OCI-M2 (cell line): ENCODE measurements around the gene HSBP1L1.

Experiments
- DNase-seq: peaks from one replicate; lab custom pipeline; 2025; ENCODE audit not compliant: unreplicated experiment; lab: John Stamatoyannopoulos, UW

The HSBP1L1 gene

GRCh38 chr18:79964330-79965118 is at the start of gene HSBP1L1:
Gene HSBP1L1, plus strand, starts transcription at chr18:79964643. Its CDS starts 93 bp downstream, at chr18:79964736.
- DNase-seq = no peak

- DNase-seq = no peak
Observed at GRCh38 chr18:79915161-79916127, 49.0 kb upstream of the HSBP1L1 start.

DNA sequence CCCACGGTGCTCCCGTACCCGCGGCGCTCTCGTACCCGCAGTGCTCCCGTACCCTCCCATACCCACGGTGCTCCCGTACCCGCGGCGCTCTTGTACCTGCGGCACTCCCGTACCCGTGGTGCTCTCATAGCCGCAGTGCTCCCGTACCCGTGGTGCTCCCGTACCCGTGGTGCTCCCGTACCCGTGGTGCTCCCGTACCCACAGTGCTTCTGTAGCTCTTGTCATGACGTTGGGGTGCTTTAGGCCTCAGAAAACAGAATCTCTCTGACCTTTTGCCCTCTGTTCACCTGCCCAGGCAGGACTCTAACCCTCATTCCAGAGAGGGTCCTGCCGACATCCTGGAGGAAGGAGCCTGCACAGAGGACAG is 48.3 kb upstream of the HSBP1L1 start:
- no peak for DNase-seq

GRCh38 chr18:79916546-79917168 is 47.8 kb upstream of the HSBP1L1 start:
- DNase-seq = no peak

- DNase-seq = no peak
Observed at GRCh38 chr18:79917169-79917852, 47.1 kb upstream of the HSBP1L1 start.

DNA sequence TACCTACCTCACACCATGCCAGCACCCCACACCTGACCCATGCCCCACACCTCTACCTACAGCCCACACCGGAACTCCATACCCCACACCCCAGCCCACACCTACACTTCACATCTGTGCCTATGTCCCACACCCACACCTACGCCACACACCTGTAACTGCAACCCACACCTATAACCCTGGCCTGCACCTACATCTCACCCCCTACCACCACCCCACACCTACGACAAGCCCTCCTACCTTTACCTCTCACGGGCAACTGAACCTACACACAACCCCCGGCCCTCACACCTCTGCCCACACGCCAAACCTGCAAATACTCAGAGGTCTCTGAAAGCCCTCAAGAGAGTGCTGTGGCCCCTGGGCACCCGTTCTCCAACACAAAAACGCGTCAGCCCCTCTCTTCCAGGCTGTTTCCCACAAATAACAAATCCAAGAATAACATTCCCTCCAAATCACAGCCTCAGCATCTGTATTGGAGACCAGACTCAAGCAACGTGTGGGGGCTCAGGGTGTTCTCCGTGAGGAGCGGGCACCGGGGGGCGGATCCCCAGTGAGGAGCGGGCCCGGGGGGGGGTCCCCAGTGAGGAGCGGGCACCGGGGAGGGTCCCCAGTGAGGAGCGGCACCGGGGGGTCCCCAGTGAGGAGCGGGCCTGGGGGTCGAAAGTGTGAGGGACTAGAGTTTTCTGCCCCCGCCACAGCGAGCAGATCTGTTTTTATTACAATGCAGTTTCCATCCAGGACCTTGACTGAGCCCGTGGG is 46.4 kb upstream of the HSBP1L1 start:
- no peak for DNase-seq

DNA sequence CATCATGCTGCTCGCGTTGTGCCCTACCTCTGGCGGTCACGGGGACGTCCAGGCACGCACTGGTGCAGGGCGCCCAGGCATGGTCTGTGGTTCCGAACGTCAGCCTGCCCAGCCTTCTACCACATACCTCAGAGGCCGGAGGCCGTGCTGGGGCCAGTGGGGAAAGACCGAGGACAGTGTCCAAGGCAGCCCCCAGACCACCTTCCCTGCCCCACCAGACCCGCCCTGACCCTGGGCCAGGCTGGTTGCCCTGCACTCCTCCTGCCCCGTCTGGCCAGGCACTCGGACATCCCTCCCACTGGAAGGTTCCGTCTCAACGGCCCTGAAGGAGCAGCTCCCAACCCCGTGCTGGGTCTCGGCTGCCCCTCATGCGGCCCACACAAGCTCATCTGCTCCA is 45.8 kb upstream of the HSBP1L1 start:
- DNase-seq = no peak

- DNase-seq = no peak
Observed at GRCh38 chr18:79919089-79919488, 45.4 kb upstream of the HSBP1L1 start.

DNA sequence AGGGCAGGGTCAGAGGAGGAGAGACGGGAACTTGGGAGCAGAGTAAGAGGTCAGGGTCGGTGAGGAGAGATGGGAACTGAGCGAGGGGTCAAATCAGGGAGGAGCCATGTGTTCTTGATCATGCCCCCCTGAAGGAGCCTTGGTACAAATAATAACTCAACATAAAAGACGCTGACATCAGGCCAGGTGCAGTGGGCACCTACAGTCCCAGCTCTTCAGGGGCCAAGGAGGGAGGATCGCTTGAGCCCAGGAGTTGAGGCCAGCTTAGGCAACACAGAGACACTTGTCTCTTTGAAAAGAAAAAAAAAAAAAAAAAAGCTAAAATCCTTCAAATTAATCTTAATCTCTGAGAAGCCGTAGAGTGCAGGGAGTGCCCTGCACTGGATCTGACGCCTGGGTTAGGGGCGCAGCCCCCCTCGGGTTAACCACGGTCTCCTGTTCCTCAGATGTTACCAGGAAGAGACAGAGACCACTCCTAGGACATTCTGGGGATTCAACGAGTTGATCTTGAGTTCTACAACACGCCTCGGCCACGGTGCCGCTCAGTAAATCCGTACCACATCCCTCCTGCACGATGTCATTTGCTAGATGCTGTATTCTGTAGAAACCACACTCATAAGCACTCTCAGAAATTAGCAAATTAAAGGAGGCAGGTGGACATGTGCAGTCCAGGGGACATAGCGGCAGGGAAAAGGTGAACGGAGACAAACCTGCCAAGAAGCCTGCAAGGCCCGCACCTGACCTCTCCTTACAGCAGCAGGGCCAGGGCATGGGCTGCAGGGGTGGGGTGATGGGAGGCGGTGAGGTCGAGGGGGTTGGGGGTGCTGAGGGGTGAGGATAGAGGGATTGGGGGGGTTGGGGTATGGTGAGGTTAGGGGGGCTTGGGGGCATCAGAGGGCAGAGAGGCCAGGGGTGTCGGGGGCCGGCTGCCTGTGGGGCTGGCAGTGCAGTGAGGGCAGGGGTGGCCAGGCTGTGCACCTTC is 42.2 kb upstream of the HSBP1L1 start:
- DNase-seq = no peak

GRCh38 chr18:79922971-79923411 is 41.5 kb upstream of the HSBP1L1 start:
- no peak for DNase-seq

DNA sequence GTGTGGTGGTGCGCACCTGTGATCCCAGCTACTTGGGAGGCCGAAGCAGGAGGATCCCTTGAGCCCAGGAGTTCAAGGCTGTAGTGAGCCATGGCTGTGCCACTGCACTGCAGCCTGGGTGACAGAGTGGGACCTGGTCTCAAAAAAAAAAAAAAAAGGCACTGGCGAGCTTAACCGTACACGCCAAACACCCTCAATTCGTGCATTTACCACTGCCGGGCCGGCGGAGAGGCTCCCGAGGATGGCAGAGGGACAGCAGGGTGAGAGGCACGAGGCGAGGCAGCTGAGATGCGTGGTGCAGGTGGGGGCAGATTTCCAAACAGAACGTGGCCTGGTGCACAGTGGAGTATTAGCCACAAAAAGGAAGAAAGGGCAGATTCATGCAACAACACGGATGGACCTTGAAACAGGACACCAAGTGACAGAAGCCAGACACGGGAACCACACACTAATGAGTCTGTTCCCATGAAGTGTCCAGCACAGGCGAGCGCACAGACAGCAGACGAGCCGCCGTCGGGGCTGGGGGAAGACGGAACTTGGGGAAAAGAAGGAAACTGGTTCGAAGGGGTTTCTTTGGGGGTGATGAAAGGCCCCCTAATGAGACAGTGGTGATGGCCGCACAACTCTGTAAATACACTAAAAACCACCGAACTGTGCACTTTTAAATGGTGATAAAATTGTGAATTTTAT is 40.4 kb upstream of the HSBP1L1 start:
- DNase-seq = no peak

- no peak for DNase-seq
Observed at GRCh38 chr18:79924814-79925731, 39.4 kb upstream of the HSBP1L1 start.

GRCh38 chr18:79926306-79926705 is 38.1 kb upstream of the HSBP1L1 start:
- DNase-seq = no peak

DNA sequence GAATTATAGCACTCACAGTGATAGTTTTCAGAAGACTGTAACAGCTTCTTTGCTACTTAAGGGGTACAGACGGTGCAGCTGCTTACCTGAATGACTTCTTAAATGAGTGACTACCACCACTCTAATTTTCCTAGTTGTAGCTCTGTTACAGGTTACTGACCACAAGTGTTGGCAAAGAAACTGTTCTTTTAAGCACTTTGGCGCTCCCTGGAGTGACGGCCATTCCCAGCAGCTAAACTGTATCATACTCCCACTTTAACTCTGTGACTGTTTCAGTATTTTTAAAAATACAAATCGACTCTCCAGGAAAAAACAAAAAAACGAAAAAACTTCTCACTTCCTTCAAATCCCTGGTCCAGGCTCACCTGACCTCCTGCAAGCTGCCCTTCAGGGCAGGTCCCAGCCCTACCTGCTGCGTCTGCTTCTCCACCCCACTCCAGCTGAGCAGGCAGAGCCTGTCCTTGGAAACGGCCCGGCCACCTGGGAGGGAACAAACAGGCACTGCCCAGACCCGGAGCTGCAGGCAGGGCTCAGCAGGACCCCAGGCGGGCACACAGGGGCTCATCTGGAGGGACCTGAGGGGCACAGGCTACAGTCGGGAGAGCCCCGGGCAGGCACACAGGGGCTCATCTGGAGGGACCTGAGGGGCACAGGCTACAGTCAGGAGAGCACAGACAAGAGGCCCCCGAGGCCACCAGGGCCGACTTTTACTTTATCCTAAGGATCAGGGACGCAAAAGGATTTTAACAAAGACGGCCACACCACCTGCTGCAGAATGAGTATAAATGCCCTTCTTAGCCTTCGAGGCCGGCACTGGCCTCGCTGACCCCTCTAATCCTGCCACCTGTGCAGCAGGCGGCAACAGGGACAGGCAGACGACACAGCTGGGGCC is 37.5 kb upstream of the HSBP1L1 start:
- no peak for DNase-seq

- no peak for DNase-seq
Observed at GRCh38 chr18:79927607-79928562, 36.6 kb upstream of the HSBP1L1 start.
